Thoracic aorta (tissue), 2 donors: ENCODE results near the gene MYRIP. TPM values are rescaled to one million over a fixed set of nuclear protein-coding genes. Genes with fewer than 3 reads are reported as not detected.

Experiments used
- ATAC-seq: fragments of 150-250 bp; one replicate; pipeline ENCODE4 v1.8.0; 2017; ENCODE audit warnings: low read depth; ENCODE audit not compliant: insufficient number of reproducible peaks, low FRiP score
- DNase-seq: peaks from one replicate; pipeline ENCODE4 v3.0.0-alpha.2; 2020; ENCODE audit warnings: low spot score
- H3K27ac ChIP-seq, 2 donors: fragments of 200-600 bp; sonication (generic); 1 replicate in 1 of 2; 2 replicates in 1 of 2; pipeline ENCODE4 v1.5.1; 2016; ENCODE audit warnings: mild to moderate bottlenecking in 2 of 2, moderate library complexity in 2 of 2
- H3K27me3 ChIP-seq: fragments of 200-600 bp; sonication (generic); replicated peaks from 2 replicates; pipeline ENCODE4 v1.6.0; 2016; ENCODE audit warnings: mild to moderate bottlenecking; ENCODE audit not compliant: insufficient read depth
- H3K36me3 ChIP-seq: fragments of 200-600 bp; sonication (generic); one replicate; pipeline ENCODE4 v1.5.1; 2016
- H3K4me1 ChIP-seq, 2 donors: fragments of 200-600 bp; sonication (generic); 1 replicate in 1 of 2; 2 replicates in 1 of 2; pipeline versions ENCODE4 v1.5.1 to v1.6.0; 2016; ENCODE audit warnings: low read depth in 2 of 2, mild to moderate bottlenecking in 1 of 2; ENCODE audit not compliant: control insufficient read depth in 1 of 2
- H3K4me3 ChIP-seq: fragments of 200-600 bp; sonication (generic); 2 replicates; pipeline ENCODE4 v1.5.1; 2016; ENCODE audit warnings: mild to moderate bottlenecking
- H3K9me3 ChIP-seq: fragments of 200-600 bp; sonication (generic); 2 replicates; pipeline ENCODE4 v1.5.1; 2016
- CTCF ChIP-seq: fragments of 200-600 bp; sonication (generic); IDR thresholded peaks from one replicate; pipeline ENCODE4 v1.5.1; 2019; ENCODE audit warnings: antibody characterized with exemption
- total RNA-seq, 2 donors: library from RNA; depleted of rRNA; stranded (reverse); fragments of >200 nt; gene quantifications; one replicate each; pipeline versions ENCODE4 v1.1.0 to v1.2.3, GENCODE V29; 2016

The MYRIP gene
- total RNA-seq, 2 donors from 2014 or later: 1.5 to 5.1 TPM

GRCh38 chr3:39980781-39981180, 171.4 kb downstream of the MYRIP start:
- no peak overlapping the region for H3K4me3 ChIP-seq
- H3K27ac ChIP-seq: no peak overlapping the region
- no peaks in the 10 kb centered on the region for H3K4me1 ChIP-seq
- ATAC-seq (no peak), DNase-seq (no peak)
- no peaks in the 10 kb centered on the region for H3K27me3 ChIP-seq
- no peaks in the 10 kb centered on the region for H3K9me3 ChIP-seq
- no peak for TF ChIP-seq CTCF
- H3K36me3 ChIP-seq: no peaks in the 10 kb centered on the region

DNA sequence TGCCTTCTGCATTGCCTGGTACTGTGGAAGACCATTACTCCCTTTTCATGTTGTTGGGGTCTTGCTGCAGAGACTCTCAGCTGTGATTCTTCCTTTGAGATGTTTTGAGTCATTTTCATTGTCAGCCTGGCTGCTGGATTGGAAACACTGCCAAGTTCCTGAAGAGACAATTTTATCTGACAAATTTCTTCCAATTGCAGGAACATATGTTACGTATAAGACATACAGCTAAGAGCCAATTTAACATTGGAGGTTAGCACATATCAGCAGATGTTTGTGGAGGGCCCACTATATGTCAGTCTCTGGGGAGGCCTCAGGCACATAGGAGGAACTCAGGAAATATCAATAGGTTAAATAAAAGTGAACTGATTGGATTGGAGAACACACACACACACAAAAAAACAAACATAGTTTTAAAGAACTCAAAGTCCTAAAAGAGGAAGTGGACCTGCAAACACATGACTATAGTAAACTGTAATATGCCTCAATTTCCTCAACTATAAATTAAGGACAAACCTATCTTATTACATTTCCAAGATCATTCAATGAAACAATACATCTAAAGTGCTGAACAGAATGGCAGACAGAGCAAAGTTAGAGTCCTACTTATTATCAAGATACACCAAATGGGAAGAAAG, 172.3 kb downstream of the MYRIP start:
- no peaks in the 10 kb centered on the region for H3K36me3 ChIP-seq
- no peak overlapping the region for H3K4me3 ChIP-seq
- H3K9me3 ChIP-seq: no peaks in the 10 kb centered on the region
- no peaks in the 10 kb centered on the region for H3K27me3 ChIP-seq
- H3K27ac ChIP-seq: no peak overlapping the region
- DNase-seq: no peak
- no peak for ATAC-seq
- no peak for TF ChIP-seq CTCF
- no peaks in the 10 kb centered on the region for H3K4me1 ChIP-seq

GRCh38 chr3:39982665-39983357, 173.4 kb downstream of the MYRIP start:
- no peak for TF ChIP-seq CTCF
- H3K27ac ChIP-seq: no peak overlapping the region
- no peak overlapping the region for H3K4me3 ChIP-seq
- no peaks in the 10 kb centered on the region for H3K9me3 ChIP-seq
- no peak for ATAC-seq
- no peaks in the 10 kb centered on the region for H3K27me3 ChIP-seq
- DNase-seq: no peak
- H3K36me3 ChIP-seq: no peaks in the 10 kb centered on the region
- no peaks in the 10 kb centered on the region for H3K4me1 ChIP-seq

DNA sequence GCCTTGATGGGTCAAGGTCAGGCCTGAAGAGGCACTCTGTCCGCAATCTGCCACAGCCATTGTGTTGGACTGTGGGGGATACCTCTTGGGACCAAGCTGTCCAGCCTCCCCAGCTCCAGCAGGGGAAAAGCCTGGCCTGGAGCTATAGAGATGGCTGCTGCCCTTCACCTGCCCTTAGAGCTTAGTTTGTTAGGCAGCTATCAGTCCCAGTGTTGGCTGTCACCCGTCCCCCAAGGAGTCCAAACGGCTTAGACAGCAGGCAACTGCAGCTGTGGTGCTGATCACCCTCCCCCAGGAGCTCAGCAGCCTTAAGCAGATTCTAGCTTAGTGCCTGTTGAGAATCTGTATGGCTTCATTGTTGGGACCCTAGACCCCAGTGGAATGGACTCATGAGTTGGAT, 180.3 kb downstream of the MYRIP start:
- Histone ChIP-seq H3K27ac (no peak overlapping the region), H3K27me3 (no peaks in the 10 kb centered on the region), H3K4me3 (no peak overlapping the region), H3K36me3 (no peaks in the 10 kb centered on the region), H3K4me1 (no peaks in the 10 kb centered on the region), H3K9me3 (no peaks in the 10 kb centered on the region)
- DNase-seq (no peak), ATAC-seq (no peak)
- TF ChIP-seq CTCF: no peak

DNA sequence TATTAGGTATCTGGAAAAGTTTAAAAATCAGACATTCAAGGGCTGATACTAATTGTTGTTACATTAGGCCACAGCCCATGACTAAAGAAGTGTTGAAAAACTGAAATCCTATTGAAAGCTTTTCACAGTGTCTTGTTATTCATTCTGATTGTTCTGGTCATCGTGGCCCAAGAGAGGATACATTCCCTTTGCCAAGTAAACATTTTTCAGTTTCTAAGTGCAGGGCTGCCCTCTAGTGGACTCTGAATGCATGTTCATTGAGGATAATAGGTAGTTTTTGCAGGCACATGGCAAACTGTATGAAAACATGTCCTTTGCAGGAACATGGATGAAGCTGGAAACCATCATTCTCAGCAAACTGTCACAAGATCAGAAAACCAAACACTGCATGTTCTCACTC, 181.1 kb downstream of the MYRIP start:
- no peaks in the 10 kb centered on the region for H3K27me3 ChIP-seq
- no peak overlapping the region for H3K27ac ChIP-seq
- no peaks in the 10 kb centered on the region for H3K9me3 ChIP-seq
- no peaks in the 10 kb centered on the region for H3K36me3 ChIP-seq
- no peak for DNase-seq
- ATAC-seq: no peak
- no peaks in the 10 kb centered on the region for H3K4me1 ChIP-seq
- H3K4me3 ChIP-seq: no peak overlapping the region
- TF ChIP-seq CTCF: peak; percentile 24
